ENCODE data around the gene ZNF519.
"Not testable (repeated sequence)": the region's sequence is repeated elsewhere in the genome, so short reads cannot be mapped to it uniquely, and the experiment has no call there.

DNA sequence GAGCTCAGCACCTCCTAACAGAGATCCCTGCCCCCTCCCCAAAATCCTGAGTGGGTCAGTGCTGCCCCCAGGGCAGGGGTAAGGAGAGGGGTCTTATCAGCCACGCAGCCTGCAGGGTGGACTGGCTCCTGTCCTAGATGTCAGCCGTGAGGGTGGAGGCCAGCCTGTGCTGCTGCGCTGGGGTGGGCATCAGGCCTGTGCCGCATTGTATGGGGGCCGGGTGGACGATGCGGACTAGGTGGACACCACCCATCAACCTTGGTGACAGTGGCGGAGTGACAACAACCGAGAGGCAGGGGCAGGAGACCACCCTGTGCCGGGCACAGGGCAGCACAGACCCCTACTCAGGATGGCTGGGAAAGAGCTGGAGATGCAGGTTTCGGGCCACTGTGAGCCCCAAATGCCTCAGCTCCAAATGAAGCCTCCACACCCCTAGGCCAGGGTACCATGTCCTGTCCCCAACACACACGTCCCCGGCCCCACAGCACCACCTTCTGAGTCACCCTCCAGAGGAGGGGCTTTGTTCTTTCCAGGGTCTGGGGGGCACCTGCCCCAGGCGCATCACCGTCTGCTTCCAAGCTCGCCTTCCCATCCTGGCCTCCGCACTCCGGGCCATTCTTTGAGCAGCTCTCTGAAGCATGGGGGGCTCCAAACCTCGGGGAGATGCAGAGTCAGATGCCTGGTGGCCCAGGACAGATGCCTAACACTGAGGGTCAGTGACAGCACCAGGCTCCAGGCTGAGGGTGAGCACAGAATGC lies 13.5 kb upstream of the ZNF519 start:
- TF ChIP-seq POLR2AphosphoS5 (IDR thresholded peaks at IDR 0.05; ENCODE audit: low read depth); REST (IDR thresholded peaks at IDR 0.05; ENCODE audit: insufficient replicate concordance, low read depth); GABPA (IDR thresholded peaks at IDR 0.05; ENCODE audit: low read depth); SPI1 (IDR thresholded peaks at IDR 0.05; ENCODE audit: borderline replicate concordance, low read depth): not testable (repeated sequence)
- TF ChIP-seq, protein P1, sequence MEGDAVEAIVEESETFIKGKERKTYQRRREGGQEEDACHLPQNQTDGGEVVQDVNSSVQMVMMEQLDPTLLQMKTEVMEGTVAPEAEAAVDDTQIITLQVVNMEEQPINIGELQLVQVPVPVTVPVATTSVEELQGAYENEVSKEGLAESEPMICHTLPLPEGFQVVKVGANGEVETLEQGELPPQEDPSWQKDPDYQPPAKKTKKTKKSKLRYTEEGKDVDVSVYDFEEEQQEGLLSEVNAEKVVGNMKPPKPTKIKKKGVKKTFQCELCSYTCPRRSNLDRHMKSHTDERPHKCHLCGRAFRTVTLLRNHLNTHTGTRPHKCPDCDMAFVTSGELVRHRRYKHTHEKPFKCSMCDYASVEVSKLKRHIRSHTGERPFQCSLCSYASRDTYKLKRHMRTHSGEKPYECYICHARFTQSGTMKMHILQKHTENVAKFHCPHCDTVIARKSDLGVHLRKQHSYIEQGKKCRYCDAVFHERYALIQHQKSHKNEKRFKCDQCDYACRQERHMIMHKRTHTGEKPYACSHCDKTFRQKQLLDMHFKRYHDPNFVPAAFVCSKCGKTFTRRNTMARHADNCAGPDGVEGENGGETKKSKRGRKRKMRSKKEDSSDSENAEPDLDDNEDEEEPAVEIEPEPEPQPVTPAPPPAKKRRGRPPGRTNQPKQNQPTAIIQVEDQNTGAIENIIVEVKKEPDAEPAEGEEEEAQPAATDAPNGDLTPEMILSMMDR (IDR thresholded peaks at IDR 0.05; ENCODE audit: insufficient read depth, low read length) = not testable (repeated sequence)

All from HL-60 (cell line).